ENCODE data around the gene DCBLD1. TPM values are rescaled to one million over a fixed set of nuclear protein-coding genes. Genes with fewer than 3 reads are reported as not detected.

The DCBLD1 gene
- total and polyA plus RNA-seq, 2 of the 13 experiments (the other 11 are each of a cell fraction or from before 2014, with no cell fraction given) = 23.2 to 41.5 TPM

DNA sequence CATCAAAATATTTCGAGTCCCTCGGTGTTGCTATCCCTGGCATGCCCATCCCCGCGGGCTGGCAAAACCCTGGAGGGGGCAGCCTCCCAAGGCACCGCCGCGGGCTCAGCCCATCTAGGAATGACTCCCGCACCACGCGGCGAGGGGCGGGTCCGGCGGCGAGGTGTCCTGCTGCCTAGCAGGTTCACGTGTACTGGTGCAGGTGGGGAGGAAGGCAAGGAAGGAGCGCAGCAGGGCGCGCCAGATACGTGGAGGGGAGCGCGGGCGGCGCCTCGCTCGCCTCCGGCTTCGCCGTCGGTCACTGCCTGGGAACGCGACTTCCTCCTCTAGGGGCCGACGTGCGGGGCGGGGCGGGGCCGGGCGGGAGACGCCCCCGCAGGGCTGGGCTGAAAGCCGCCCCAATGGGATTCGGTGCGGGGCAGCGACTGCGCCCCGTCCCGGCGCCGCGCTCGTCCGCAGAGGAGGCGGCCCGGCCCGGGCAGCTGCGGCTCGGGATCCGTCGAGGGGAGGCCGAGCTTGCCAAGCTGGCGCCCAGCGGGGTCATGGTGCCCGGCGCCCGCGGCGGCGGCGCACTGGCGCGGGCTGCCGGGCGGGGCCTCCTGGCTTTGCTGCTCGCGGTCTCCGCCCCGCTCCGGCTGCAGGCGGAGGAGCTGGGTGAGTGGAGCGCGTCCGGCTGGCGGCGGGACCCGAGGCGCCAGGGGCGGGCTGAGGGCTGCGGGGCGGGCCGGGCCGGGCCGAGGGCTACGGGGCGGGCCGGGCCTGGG, at the start of gene DCBLD1 (continued):
- TF ChIP-seq, protein P1, sequence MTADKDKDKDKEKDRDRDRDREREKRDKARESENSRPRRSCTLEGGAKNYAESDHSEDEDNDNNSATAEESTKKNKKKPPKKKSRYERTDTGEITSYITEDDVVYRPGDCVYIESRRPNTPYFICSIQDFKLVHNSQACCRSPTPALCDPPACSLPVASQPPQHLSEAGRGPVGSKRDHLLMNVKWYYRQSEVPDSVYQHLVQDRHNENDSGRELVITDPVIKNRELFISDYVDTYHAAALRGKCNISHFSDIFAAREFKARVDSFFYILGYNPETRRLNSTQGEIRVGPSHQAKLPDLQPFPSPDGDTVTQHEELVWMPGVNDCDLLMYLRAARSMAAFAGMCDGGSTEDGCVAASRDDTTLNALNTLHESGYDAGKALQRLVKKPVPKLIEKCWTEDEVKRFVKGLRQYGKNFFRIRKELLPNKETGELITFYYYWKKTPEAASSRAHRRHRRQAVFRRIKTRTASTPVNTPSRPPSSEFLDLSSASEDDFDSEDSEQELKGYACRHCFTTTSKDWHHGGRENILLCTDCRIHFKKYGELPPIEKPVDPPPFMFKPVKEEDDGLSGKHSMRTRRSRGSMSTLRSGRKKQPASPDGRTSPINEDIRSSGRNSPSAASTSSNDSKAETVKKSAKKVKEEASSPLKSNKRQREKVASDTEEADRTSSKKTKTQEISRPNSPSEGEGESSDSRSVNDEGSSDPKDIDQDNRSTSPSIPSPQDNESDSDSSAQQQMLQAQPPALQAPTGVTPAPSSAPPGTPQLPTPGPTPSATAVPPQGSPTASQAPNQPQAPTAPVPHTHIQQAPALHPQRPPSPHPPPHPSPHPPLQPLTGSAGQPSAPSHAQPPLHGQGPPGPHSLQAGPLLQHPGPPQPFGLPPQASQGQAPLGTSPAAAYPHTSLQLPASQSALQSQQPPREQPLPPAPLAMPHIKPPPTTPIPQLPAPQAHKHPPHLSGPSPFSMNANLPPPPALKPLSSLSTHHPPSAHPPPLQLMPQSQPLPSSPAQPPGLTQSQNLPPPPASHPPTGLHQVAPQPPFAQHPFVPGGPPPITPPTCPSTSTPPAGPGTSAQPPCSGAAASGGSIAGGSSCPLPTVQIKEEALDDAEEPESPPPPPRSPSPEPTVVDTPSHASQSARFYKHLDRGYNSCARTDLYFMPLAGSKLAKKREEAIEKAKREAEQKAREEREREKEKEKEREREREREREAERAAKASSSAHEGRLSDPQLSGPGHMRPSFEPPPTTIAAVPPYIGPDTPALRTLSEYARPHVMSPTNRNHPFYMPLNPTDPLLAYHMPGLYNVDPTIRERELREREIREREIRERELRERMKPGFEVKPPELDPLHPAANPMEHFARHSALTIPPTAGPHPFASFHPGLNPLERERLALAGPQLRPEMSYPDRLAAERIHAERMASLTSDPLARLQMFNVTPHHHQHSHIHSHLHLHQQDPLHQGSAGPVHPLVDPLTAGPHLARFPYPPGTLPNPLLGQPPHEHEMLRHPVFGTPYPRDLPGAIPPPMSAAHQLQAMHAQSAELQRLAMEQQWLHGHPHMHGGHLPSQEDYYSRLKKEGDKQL (CRISPR knock-in tag; IDR thresholded peaks at IDR 0.05; ENCODE audit: low read depth) = peak; percentile 73
- TF ChIP-seq PCBP2 (optimal IDR thresholded peaks at IDR 0.05; ENCODE audit: low read depth, low read length, poor library complexity, severe bottlenecking) (no peak), HNRNPL (IDR thresholded peaks at IDR 0.05; ENCODE audit: low read depth, low read length) (peak; percentile 90), ZMAT5 (CRISPR knock-in tag; IDR thresholded peaks at IDR 0.05; ENCODE audit: borderline replicate concordance, low read depth) (no peak), SNAPC4 (CRISPR knock-in tag; IDR thresholded peaks at IDR 0.05) (peak; percentile 10; the same call in 1 of the 2 replicates), ZFY (CRISPR knock-in tag; IDR thresholded peaks at IDR 0.05) (peak; percentile 68; the same call in 1 of the 2 replicates), ARID4A (CRISPR knock-in tag; IDR thresholded peaks at IDR 0.05; ENCODE audit: borderline replicate concordance) (peak; percentile 73), KDM4B (CRISPR knock-in tag; IDR thresholded peaks at IDR 0.05) (0 out of 2 replicates have a peak, but pooled peaks have one; percentile 77), SSRP1 (CRISPR knock-in tag; IDR thresholded peaks at IDR 0.05) (no peak)
- TF ChIP-seq, protein P2, sequence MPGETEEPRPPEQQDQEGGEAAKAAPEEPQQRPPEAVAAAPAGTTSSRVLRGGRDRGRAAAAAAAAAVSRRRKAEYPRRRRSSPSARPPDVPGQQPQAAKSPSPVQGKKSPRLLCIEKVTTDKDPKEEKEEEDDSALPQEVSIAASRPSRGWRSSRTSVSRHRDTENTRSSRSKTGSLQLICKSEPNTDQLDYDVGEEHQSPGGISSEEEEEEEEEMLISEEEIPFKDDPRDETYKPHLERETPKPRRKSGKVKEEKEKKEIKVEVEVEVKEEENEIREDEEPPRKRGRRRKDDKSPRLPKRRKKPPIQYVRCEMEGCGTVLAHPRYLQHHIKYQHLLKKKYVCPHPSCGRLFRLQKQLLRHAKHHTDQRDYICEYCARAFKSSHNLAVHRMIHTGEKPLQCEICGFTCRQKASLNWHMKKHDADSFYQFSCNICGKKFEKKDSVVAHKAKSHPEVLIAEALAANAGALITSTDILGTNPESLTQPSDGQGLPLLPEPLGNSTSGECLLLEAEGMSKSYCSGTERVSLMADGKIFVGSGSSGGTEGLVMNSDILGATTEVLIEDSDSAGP (CRISPR knock-in tag; IDR thresholded peaks at IDR 0.05; ENCODE audit: borderline replicate concordance) = peak; percentile 57
